T-helper 1 cell treated with Interleukin-12 subunit alpha and Interleukin-12 subunit beta and Interleukin-4 antibody, amounts not matched to agents 30 μg/mL and 1 μg/mL, for 36 hours (primary cell): ENCODE data around the gene FAM174C.

ENCODE experiments used
- H3K27ac Mint-ChIP-seq: one replicate; pipeline ENCODE4 v1.8.0; 2021; ENCODE audit warnings: mild to moderate bottlenecking, mixed read lengths
- H3K27me3 Mint-ChIP-seq: one replicate; pipeline ENCODE4 v1.8.0; 2021; ENCODE audit warnings: low read depth, mixed read lengths
- H3K36me3 Mint-ChIP-seq: one replicate; pipeline ENCODE4 v1.8.0; 2021; ENCODE audit warnings: low read depth, mixed read lengths
- H3K4me1 Mint-ChIP-seq: one replicate; pipeline ENCODE4 v1.8.0; 2021; ENCODE audit warnings: low read depth, mixed read lengths
- H3K4me3 Mint-ChIP-seq: one replicate; pipeline ENCODE4 v1.8.0; 2021; ENCODE audit warnings: mild to moderate bottlenecking, moderate library complexity, mixed read lengths
- H3K9me3 Mint-ChIP-seq: one replicate; pipeline ENCODE4 v1.8.0; 2021; ENCODE audit warnings: mixed read lengths

Gene FAM174C

GRCh38 chr19:1275260-1275975 is at the start of gene FAM174C:
Gene FAM174C, plus strand, starts transcription at chr19:1275530. Its CDS starts 20 bp downstream, at chr19:1275550.
- Mint-ChIP-seq H3K36me3 (peaks cover 42% of the 10 kb centered on the region), H3K4me3 (peak within 1 kb of the TSS; percentile 93), H3K27ac (peak within 1 kb of the TSS; percentile 97), H3K4me1 (peaks cover 42% of the 10 kb centered on the region), H3K9me3 (no peaks in the 10 kb centered on the region), H3K27me3 (no peaks in the 10 kb centered on the region)

DNA sequence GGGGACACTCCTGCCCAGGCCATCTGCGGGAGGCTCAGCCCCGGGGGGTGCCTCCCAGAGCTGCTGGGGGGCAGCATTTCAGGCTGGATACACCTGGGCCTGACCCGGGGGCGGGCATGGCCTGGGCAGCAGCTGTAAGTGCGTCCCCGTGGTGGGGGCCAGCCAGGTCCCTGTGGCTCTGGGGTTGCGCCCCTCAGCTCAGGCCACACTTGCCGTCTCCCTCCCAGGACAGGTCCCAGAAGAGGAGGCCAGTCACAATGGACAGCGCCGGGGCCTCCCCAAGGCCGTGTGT is 49.2 kb upstream of the FAM174C start:
- Mint-ChIP-seq H3K36me3 (no peaks in the 10 kb centered on the region), H3K4me1 (no peaks in the 10 kb centered on the region), H3K9me3 (no peaks in the 10 kb centered on the region), H3K4me3 (no peak overlapping the region), H3K27me3 (no peaks in the 10 kb centered on the region), H3K27ac (no peak overlapping the region)

GRCh38 chr19:1226522-1227303 is 48.6 kb upstream of the FAM174C start:
- no peaks in the 10 kb centered on the region for H3K9me3 Mint-ChIP-seq
- no peaks in the 10 kb centered on the region for H3K27me3 Mint-ChIP-seq
- no peaks in the 10 kb centered on the region for H3K4me1 Mint-ChIP-seq
- no peaks in the 10 kb centered on the region for H3K36me3 Mint-ChIP-seq
- no peak overlapping the region for H3K4me3 Mint-ChIP-seq
- no peak overlapping the region for H3K27ac Mint-ChIP-seq

GRCh38 chr19:1227304-1228054 is 47.9 kb upstream of the FAM174C start:
- Mint-ChIP-seq H3K27me3 (no peaks in the 10 kb centered on the region), H3K4me1 (no peaks in the 10 kb centered on the region), H3K27ac (no peak overlapping the region), H3K4me3 (no peak overlapping the region), H3K36me3 (no peaks in the 10 kb centered on the region), H3K9me3 (no peaks in the 10 kb centered on the region)

DNA sequence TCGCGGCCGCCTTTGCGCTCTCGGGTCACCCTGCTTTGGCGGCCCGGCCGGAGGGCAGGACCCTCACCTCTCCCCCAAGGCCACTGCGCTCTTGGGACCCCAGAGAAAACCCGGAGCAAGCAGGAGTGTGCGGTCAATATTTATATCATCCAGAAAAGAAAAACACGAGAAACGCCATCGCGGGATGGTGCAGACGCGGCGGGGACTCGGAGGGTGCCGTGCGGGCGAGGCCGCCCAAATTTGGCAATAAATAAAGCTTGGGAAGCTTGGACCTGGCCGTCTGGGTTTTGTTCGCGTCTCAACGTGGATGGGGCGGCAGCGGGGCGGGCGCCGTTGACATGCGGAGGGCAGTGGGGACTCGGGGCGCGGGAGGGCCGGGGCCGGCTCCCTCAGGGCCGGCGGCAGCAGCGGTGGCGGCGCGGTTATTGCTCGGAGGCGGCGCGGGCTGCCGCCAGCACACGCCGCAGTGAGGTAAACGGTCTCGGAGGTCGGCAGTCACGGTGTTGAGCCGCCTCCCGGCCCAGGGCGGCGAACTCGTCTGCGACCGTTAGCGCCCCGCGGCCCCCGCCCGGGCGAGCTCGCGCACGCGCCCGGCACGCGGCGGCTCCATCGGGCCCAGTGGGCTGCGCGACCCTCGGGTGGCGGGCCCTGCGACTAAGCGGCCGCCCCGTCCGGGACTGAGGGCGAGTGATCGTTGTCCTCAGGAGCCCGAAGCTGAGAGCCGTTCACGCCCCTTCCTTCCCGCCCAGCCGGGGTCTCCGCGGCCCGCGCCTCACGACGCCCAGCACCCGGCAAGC is 47.0 kb upstream of the FAM174C start:
- H3K4me1 Mint-ChIP-seq, result no peaks in the 10 kb centered on the region
- H3K27ac Mint-ChIP-seq, result no peak overlapping the region
- no peaks in the 10 kb centered on the region for H3K36me3 Mint-ChIP-seq
- no peak overlapping the region for H3K4me3 Mint-ChIP-seq
- no peaks in the 10 kb centered on the region for H3K9me3 Mint-ChIP-seq
- H3K27me3 Mint-ChIP-seq, result no peaks in the 10 kb centered on the region

- no peaks in the 10 kb centered on the region for H3K27me3 Mint-ChIP-seq
Measured at GRCh38 chr19:1229056-1229923, 46.0 kb upstream of the FAM174C start.

GRCh38 chr19:1229924-1230782 is 45.2 kb upstream of the FAM174C start:
- no peak overlapping the region for H3K4me3 Mint-ChIP-seq
- H3K36me3 Mint-ChIP-seq, result no peaks in the 10 kb centered on the region
- no peaks in the 10 kb centered on the region for H3K27me3 Mint-ChIP-seq
- H3K27ac Mint-ChIP-seq, result no peak overlapping the region
- no peaks in the 10 kb centered on the region for H3K4me1 Mint-ChIP-seq
- no peaks in the 10 kb centered on the region for H3K9me3 Mint-ChIP-seq

More at GRCh38 chr19:1229056-1229923, 46.0 kb upstream of the FAM174C start:
- Mint-ChIP-seq H3K4me1 (no peaks in the 10 kb centered on the region), H3K4me3 (no peak overlapping the region), H3K36me3 (no peaks in the 10 kb centered on the region), H3K9me3 (no peaks in the 10 kb centered on the region), H3K27ac (no peak overlapping the region)

DNA sequence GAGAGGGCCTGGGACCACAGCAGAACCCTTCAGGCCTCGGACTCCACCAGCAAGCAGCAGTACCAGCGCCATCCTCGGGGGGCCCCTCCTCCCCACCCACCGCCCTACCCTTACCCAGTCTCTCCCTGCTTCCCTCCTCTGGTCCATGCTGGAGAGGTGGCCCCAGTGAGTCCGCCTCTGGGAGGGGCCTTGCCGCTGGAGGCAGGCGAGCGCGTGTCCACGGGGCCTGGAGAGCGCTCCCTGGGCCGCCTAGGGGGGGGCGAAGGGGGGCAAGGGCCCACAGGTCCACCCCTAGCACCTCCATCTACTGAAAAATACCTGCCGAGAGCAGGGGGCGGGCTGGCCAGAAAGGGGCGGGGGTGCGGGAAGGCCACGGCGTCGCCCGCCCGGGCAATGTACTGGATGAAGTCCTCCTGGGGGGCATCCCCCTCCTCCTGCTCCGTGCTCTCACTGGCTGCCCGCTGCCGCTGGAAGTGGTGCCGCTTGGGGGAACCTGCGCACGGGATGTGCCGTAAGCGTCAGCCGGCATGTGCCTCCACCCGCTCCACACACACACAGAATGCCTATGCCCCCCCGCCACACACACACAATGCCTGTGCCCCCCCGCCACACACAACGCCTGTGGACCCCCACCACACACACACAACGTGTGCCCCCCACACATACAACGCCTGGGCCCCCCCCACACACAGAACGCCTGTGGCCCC is 44.4 kb upstream of the FAM174C start:
- H3K4me3 Mint-ChIP-seq, result no peak overlapping the region
- no peak overlapping the region for H3K27ac Mint-ChIP-seq
- H3K36me3 Mint-ChIP-seq, result no peaks in the 10 kb centered on the region
- no peaks in the 10 kb centered on the region for H3K27me3 Mint-ChIP-seq
- H3K4me1 Mint-ChIP-seq, result no peaks in the 10 kb centered on the region
- H3K9me3 Mint-ChIP-seq, result no peaks in the 10 kb centered on the region

- no peaks in the 10 kb centered on the region for H3K27me3 Mint-ChIP-seq
Measured at GRCh38 chr19:1231729-1232637, 43.3 kb upstream of the FAM174C start.

GRCh38 chr19:1232652-1233072 is 42.7 kb upstream of the FAM174C start:
- no peaks in the 10 kb centered on the region for H3K4me1 Mint-ChIP-seq
- no peak overlapping the region for H3K4me3 Mint-ChIP-seq
- no peaks in the 10 kb centered on the region for H3K9me3 Mint-ChIP-seq
- H3K36me3 Mint-ChIP-seq, result no peaks in the 10 kb centered on the region
- H3K27ac Mint-ChIP-seq, result no peak overlapping the region
- no peaks in the 10 kb centered on the region for H3K27me3 Mint-ChIP-seq

More at GRCh38 chr19:1231729-1232637, 43.3 kb upstream of the FAM174C start:
- Mint-ChIP-seq H3K4me3 (no peak overlapping the region), H3K9me3 (no peaks in the 10 kb centered on the region), H3K4me1 (no peaks in the 10 kb centered on the region), H3K36me3 (no peaks in the 10 kb centered on the region), H3K27ac (no peak overlapping the region)

DNA sequence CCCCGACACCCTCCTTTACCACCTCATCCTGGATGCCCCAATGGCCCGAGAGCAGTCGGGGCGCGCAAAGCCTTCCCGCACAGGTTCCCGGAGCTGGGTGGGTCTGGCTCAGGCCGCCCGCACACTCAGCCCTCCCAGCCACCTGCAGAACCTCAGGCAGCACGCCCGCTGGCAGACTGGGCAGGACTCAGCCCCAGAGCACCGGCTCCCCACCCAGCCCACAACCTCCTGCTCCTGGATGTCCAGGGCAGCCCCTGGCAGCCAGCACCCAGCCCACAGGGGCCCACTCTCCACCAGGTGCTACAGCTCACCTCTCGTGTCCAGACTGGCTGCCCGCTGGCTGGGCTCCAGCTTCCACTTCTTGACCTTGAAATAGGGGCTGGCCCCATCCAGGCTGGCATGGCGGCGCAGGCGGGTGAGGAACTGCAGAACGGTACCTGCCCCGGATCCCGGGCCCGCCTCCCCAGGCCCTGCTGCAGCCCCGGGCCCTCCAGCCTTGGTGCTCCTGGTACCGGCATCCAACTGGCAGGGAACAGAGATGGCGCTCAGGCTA is 42.1 kb upstream of the FAM174C start:
- Mint-ChIP-seq H3K27me3 (peaks cover 1% of the 10 kb centered on the region), H3K27ac (no peak overlapping the region), H3K4me1 (no peaks in the 10 kb centered on the region)

More for the DNA sequence above, 42.1 kb upstream of the FAM174C start:
- no peaks in the 10 kb centered on the region for H3K9me3 Mint-ChIP-seq
- no peaks in the 10 kb centered on the region for H3K36me3 Mint-ChIP-seq
- H3K4me3 Mint-ChIP-seq, result no peak overlapping the region
